22Rv1 (cell line): ENCODE results near the gene RAB4B.
"Not testable (repeated sequence)": the region's sequence is repeated elsewhere in the genome, so short reads cannot be mapped to it uniquely, and the experiment has no call there.

Experiments
- H3K27ac ChIP-seq: fragments of 450-650 bp; 2 replicates; pipeline ENCODE4 v1.5.1; 2017
- CTCF ChIP-seq: fragments of 450-650 bp; IDR thresholded peaks from 2 replicates; pipeline ENCODE4 v1.5.1; 2017; ENCODE audit warnings: mild to moderate bottlenecking
- ZFX ChIP-seq: fragments of 450-650 bp; IDR thresholded peaks from 2 replicates; pipeline ENCODE4 v1.6.1; 2017; ENCODE audit warnings: antibody characterized with exemption, borderline replicate concordance

Gene RAB4B

GRCh38 chr19:40777937-40778705 lies at the start of gene RAB4B:
RAB4B (plus strand) TSS chr19:40778247; CDS start chr19:40778376, 129 bp downstream.
- peak within 1 kb of the TSS; percentile 92 for H3K27ac ChIP-seq
- TF ChIP-seq ZFX, result no peak

- not testable (repeated sequence) for H3K27ac ChIP-seq
Observed at GRCh38 chr19:40730065-40730464, 48.0 kb upstream of the RAB4B start.

- H3K27ac ChIP-seq, result not testable (repeated sequence)
Observed at GRCh38 chr19:40732304-40732703, 45.7 kb upstream of the RAB4B start.

GRCh38 chr19:40733149-40733548 lies 44.9 kb upstream of the RAB4B start:
- TF ChIP-seq ZFX, result no peak
- no peak for TF ChIP-seq CTCF

GRCh38 chr19:40735013-40735771 lies 42.9 kb upstream of the RAB4B start:
- H3K27ac ChIP-seq, result no peak overlapping the region
- TF ChIP-seq ZFX, result no peak
- no peak for TF ChIP-seq CTCF

More at GRCh38 chr19:40733149-40733548, 44.9 kb upstream of the RAB4B start:
- no peak overlapping the region for H3K27ac ChIP-seq

GRCh38 chr19:40736661-40737060 lies 41.4 kb upstream of the RAB4B start:
- no peak for TF ChIP-seq ZFX
- TF ChIP-seq CTCF, result no peak
- H3K27ac ChIP-seq, result no peak overlapping the region

- H3K27ac ChIP-seq, result no peak overlapping the region
- TF ChIP-seq ZFX, result no peak
- no peak for TF ChIP-seq CTCF
Observed at GRCh38 chr19:40737102-40737644, 40.9 kb upstream of the RAB4B start.

- no peak for TF ChIP-seq CTCF
- TF ChIP-seq ZFX, result no peak
- H3K27ac ChIP-seq, result no peak overlapping the region
Observed at GRCh38 chr19:40739030-40739839, 38.8 kb upstream of the RAB4B start.
